ENCODE results near the gene VPS35L. TPM values are rescaled to one million over a fixed set of nuclear protein-coding genes. Genes with fewer than 3 reads are reported as not detected.

VPS35L gene
- total RNA-seq, 6 experiments from 2014 or later, result 65.6 to 81.9 (median 76.8) TPM

GRCh38 chr16:19595043-19595767, 39.7 kb downstream of the VPS35L start:
- peaks cover 25% of the 10 kb centered on the region for H3K4me1 Mint-ChIP-seq (ENCODE audit: low read depth)
- peak; percentile 87 for DNase-seq
- peaks cover 9% of the 10 kb centered on the region; the same call in 1 of the 2 replicates for H3K36me3 Mint-ChIP-seq (ENCODE audit: low read depth)
- peak overlapping the region; percentile 53 for H3K4me3 Mint-ChIP-seq
- peak overlapping the region; percentile 83 for H3K27ac Mint-ChIP-seq
- no peak for TF ChIP-seq CTCF (IDR thresholded peaks at IDR 0.05)
- H3K27me3 Mint-ChIP-seq (ENCODE audit: insufficient read depth), result no peaks in the 10 kb centered on the region
- no peaks in the 10 kb centered on the region for H3K9me3 Mint-ChIP-seq

GRCh38 chr16:19598805-19599510, 43.5 kb downstream of the VPS35L start:
- peaks cover 32% of the 10 kb centered on the region for H3K4me1 Mint-ChIP-seq (ENCODE audit: low read depth)
- no peak overlapping the region for H3K27ac Mint-ChIP-seq
- TF ChIP-seq CTCF (IDR thresholded peaks at IDR 0.05), result no peak
- DNase-seq, result no peak
- no peak overlapping the region for H3K4me3 Mint-ChIP-seq
- no peaks in the 10 kb centered on the region for H3K27me3 Mint-ChIP-seq (ENCODE audit: insufficient read depth)
- H3K9me3 Mint-ChIP-seq, result no peaks in the 10 kb centered on the region
- H3K36me3 Mint-ChIP-seq (ENCODE audit: low read depth), result no peaks in the 10 kb centered on the region; the same call in 1 of the 2 replicates

- no peaks in the 10 kb centered on the region for H3K27me3 Mint-ChIP-seq (ENCODE audit: insufficient read depth)
- H3K27ac Mint-ChIP-seq, result no peak overlapping the region
- H3K36me3 Mint-ChIP-seq (ENCODE audit: low read depth), result peaks cover 5% of the 10 kb centered on the region
- H3K4me3 Mint-ChIP-seq, result no peak overlapping the region
- no peak for TF ChIP-seq CTCF (IDR thresholded peaks at IDR 0.05)
- H3K9me3 Mint-ChIP-seq, result no peaks in the 10 kb centered on the region
- H3K4me1 Mint-ChIP-seq (ENCODE audit: low read depth), result peaks cover 24% of the 10 kb centered on the region
- DNase-seq, result no peak
These were observed 44.6 kb downstream of the VPS35L start for GRCh38 chr16:19599968-19600716.

- no peaks in the 10 kb centered on the region for H3K9me3 Mint-ChIP-seq
- no peaks in the 10 kb centered on the region for H3K27me3 Mint-ChIP-seq (ENCODE audit: insufficient read depth)
- DNase-seq, result peak; percentile 7
- H3K36me3 Mint-ChIP-seq (ENCODE audit: low read depth), result peaks cover 10% of the 10 kb centered on the region
- peaks cover 22% of the 10 kb centered on the region for H3K4me1 Mint-ChIP-seq (ENCODE audit: low read depth)
- H3K27ac Mint-ChIP-seq, result peak overlapping the region; percentile 36; the same call in 1 of the 2 replicates
- TF ChIP-seq CTCF (IDR thresholded peaks at IDR 0.05), result peak; percentile 88
- no peak overlapping the region for H3K4me3 Mint-ChIP-seq
These were observed 45.8 kb downstream of the VPS35L start for GRCh38 chr16:19601083-19601976.

GRCh38 chr16:19604911-19605310, 49.4 kb downstream of the VPS35L start:
- H3K9me3 Mint-ChIP-seq, result no peaks in the 10 kb centered on the region
- H3K4me1 Mint-ChIP-seq (ENCODE audit: low read depth), result peaks cover 43% of the 10 kb centered on the region
- no peaks in the 10 kb centered on the region for H3K27me3 Mint-ChIP-seq (ENCODE audit: insufficient read depth)
- no peak for DNase-seq
- no peak overlapping the region for H3K27ac Mint-ChIP-seq
- no peak overlapping the region for H3K4me3 Mint-ChIP-seq
- no peak for TF ChIP-seq CTCF (IDR thresholded peaks at IDR 0.05)
- H3K36me3 Mint-ChIP-seq (ENCODE audit: low read depth), result peaks cover 27% of the 10 kb centered on the region

Measured in HFFc6 (cell line).